HG02610 (cell line): ENCODE data around the gene WDR91.

Experiments
- ATAC-seq: cut with Tn5 transposase; IDR thresholded peaks from one replicate; pipeline ENCODE4 v1.9.1; 2021; ENCODE audit warnings: mild to moderate bottlenecking, moderate library complexity; ENCODE audit not compliant: unreplicated experiment

The WDR91 gene

DNA sequence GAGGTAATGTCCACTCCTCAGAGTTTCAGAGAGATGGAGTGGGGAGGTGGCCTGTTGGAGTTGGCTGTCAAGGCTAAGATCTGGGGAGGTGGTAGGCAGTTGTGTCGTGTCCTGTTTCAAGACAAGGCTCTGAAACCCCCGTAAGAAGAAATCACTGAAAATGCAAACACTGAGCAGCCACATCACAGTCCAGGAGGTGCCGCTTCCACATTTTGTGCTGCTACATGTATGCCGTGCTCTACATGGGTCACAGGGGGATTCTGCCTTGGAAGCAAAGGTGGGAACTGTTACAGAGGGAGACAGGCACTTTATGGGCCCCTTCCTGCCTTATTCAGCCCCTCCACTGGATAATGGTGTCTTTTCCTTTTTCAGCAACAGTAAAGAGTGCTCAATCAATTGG is 11.9 kb downstream of the WDR91 start:
- no peak for ATAC-seq

DNA sequence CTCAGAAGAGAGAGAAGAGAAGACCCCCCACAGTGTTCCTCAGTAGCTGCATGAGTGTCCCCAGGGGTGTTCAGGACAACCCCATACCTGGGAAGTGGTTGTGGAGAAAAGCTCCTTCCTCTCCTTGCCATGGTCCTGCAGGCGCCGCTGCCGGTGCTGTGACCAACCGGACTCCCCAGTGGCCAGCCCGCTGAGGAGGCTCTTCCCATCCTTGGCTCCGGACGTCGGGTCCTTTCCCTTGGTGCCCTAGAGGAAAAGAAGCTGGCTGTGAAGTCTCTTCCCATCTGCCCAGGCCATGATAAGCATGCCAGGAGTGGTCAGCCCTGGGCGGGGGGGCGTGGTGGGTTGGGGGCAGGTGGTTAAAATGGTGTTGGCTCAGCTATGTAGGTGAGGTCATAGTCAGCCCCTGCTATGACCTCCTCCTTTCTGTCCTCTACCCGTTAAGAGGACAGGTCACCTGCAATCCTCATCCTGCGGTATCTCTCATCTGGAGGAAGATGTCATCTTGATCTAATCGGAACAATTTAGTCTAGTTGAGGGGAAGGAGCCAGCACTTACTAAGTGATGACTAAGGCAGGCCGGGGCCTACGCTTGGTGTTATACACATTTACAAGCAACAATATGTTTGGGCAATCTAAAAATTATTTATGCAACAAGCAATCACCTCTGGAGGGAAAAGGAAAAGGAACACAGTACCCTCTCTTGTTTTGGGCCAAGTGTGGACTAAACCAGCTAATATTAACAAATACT is 13.2 kb downstream of the WDR91 start:
- no peak for ATAC-seq

DNA sequence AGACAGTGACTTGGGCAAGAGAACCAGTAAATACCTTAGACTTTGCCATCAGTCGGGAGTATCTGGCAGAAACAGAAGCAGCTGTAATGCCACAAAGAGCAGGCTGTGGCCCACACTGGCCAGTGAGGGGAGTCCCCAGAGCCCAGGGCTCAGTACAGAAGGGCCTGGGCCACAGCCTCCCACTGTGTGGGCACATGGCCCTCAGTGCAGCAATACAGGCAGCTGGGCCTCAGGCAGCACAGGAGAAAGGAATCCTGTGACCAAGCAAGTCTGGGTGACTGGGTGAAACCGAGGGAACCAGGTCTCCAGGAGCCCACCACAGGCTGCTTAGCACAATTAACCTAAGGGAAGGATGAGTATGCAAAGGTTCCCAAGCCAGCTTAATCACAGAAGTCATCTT is 14.0 kb downstream of the WDR91 start:
- no peak for ATAC-seq

DNA sequence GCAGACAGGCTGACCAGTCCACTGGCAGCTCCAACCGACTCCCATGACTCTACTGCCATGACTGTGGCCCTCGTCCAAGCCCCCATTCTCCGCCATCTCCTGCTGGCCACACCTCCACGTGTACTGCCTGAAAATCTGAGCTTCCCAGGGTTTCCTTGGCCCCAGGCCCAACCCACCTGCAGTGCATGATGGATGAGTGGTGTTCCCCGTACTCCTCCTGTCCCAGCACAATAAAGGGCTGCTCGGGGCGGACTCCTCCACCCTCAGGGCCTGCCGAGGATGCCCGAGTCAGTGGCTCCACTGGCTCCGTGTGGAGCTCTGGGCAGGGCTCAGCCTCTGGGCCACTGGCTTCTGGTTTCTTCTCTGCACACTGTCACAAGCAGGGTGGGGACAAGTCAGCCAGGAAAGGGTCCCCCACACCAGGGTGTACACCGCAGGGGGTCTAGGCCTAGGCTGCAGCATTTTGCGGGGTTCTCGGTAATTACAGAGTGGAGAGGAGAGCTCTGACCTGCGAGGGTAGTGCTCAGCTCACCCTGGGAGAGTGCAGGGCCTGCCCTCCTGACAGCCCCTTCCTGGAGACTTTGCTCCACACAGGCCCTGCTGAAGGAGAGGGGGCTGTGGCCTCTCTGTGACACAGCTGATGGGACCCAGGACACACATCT is 15.2 kb downstream of the WDR91 start:
- ATAC-seq: no peak

DNA sequence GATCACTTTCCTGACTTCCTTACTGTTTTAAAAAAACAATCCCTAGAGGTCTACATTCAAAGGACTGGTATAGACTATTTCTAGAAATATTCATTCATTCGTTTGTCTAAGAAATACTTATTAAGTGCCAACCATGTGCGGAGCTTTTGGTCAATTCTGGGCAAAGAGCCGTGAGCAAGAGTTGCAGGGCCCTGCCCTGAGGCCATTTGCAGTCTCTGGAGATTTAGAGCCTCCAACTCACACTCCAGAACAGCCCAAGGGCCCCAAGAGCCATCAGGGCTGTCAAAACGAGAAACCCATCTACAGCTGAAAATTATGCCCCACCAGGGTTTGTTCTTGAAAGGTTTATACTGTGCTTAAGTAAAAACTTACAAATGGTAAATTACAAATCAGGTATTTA is 16.2 kb downstream of the WDR91 start:
- no peak for ATAC-seq

- no peak for ATAC-seq
Measured at GRCh38 chr7:135194494-135195095, 16.7 kb downstream of the WDR91 start.

GRCh38 chr7:135193615-135194081 is 17.7 kb downstream of the WDR91 start:
- no peak for ATAC-seq

- no peak for ATAC-seq
Measured at GRCh38 chr7:135192914-135193536, 18.3 kb downstream of the WDR91 start.

DNA sequence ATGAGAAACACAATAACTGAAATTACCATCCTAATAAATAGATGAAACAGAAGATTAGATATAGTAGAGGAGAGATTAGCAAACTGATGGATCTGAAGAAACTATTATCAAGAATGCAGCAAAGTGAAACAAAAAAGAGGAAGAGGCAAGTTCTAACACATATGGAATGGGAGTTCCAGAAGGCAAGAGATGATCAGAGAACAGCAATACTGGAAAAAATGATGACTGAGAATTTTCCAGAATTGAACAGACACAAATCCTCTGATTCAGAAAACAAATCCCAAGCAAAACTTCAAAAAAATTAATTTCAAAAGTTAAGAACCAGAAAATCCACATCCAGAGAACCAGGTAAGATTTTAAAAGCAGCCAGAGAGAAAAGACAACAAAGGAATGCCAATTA is 20.6 kb downstream of the WDR91 start:
- ATAC-seq: no peak

DNA sequence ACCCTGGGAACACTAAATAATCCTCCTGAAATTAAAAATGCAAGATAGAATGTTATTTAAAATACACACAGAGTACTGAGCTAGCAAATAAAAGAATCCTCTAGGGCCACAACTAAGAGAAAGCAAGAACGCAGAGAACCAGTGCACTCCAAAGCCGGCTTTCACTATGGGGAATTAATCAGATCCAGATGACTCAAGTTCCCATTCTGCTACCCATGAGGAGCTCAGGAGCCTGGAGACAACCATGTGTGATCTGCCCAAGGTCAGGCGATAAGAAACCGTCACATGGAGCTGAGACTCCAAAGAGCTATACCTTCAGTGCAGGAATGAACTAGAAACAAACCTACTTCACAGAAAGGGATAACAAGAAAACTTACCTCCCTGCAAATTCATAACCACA is 21.4 kb downstream of the WDR91 start:
- ATAC-seq: no peak

DNA sequence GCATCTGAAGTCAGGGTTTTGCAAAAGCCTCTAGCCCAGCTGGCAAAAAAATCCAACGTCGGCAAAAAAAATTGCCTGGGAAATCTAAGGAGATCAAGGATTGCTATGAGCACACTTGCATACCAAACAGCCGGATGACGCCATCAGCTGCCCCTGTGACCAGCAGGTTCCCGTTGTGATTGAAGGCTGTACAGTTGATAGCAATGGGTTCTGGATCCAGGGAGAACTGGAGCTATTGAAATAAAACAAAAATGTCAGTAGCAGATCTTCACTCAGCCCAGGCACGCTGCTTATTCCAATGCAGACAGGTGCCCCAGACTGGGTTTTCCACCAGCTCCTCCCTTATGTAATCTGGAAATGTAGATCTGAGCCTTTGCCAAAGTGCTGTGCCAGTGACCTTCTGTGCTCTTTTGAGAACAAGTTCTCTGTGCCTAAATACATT is 22.1 kb downstream of the WDR91 start:
- no peak for ATAC-seq

- peak; percentile 63 for ATAC-seq
Measured at GRCh38 chr7:135188298-135188984, 22.9 kb downstream of the WDR91 start.

DNA sequence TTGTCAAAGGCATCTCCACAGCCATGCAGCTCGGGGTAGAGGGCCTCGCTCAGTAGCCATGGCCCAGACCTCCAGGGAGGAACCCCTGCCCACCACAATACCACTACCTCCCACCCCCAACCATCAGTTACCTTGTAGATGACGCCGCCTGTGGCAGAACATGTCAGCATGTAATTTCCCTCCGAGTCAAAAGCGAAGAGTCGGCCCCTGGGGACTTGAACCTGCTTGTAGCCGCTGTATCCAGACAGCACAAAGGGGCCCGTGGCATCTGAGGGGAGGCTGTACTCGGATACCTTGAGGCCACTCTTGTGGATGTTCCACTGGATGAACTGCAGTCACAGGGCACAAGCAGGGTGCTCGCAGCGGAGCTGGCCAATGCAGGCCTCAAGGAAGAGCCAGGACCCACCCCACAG is 24.5 kb downstream of the WDR91 start:
- ATAC-seq: peak; percentile 76

- ATAC-seq: no peak
Measured at GRCh38 chr7:135186261-135186540, 25.1 kb downstream of the WDR91 start.

DNA sequence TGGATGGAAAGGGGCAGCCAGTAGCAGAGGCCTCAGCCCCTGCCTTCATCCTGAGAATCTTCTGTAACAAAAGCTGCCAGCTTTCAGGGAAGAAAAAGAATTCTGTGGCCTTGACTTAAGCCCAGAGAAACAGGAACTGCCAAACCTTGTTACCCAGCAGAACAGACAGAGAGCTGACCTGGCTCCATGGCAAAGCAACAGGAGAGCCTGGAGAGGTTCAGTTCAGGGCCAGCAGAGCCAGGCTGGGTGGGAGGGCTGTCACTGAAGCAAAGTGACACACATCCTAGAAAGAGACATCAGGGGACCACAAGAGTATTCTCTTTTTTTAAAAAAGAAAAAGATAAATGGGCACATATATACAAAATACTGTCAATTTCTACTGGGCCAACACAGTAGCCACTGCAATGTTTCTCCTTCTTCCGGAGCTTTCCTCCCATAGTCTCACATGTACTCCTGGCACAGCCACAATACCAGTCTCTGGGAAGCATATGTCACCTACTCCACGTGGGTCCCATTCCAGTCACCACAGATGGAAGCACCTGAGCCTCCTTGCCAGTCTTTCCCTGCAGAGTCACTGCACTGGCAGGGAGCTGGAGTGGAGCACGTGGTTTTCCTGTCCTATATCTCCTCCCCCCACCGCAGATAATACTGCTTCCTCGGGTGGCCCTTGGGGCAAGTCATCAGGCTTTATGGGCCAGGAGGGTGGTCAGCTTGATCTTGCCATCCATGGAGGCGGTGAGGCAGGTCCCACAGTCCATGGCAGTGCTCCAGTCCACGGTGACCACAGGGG is 25.7 kb downstream of the WDR91 start:
- ATAC-seq: no peak

GRCh38 chr7:135184254-135184841 is 27.0 kb downstream of the WDR91 start:
- ATAC-seq: no peak

DNA sequence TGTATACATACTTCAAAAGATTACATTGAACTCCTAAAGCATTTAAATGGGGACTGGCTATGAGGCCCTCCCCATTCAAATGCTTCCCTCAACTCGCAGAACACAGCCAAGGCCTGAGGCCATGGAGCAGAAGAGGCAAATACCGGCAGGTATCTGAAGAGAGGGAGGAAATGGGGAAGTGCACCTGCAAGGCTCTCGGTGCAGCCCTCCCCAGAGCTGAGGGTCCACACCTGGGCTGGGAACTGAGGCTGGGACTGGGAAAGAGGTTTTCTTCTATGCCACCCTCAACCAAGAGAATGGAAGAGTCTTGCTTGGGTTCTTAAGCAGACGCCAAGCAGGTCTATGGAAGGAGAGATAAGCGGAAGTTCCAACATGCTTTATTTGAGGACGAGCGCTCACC is 27.8 kb downstream of the WDR91 start:
- ATAC-seq: no peak

DNA sequence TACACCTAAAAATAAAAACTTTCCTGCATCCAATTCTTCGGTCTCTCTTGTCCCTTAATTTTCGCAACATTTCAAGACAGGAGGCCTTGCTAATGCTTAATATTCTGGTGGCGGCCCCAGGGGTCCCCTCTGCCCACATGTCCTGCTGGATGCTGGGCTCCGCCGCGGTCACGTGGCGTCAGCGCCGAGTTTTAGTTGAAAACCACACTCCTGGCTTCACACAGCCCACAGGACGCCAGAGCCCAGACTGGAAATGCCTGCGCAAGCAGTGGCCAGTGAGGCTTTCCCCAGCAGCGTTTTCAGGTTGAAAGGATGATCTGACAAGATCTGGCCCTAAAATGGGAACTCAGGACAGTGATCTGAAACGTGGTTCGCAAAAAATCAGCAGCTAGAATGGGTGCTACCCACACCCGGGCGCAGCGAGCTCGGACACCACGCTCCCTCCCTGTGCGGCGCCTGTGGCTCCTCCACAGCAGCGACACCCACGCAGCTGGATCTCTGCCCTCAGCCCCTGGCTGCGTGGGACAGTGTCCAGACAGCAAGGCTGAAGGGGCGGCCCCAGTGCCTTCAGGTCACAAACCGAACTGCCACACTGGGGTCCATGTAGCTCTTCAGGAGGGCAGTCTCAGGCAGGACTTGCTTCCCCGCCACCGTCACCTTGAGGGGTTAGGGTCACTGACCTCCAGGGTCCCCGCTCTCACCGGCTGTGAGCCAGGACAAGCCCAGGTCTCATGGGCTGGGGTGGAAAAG is 29.2 kb downstream of the WDR91 start:
- ATAC-seq: no peak

DNA sequence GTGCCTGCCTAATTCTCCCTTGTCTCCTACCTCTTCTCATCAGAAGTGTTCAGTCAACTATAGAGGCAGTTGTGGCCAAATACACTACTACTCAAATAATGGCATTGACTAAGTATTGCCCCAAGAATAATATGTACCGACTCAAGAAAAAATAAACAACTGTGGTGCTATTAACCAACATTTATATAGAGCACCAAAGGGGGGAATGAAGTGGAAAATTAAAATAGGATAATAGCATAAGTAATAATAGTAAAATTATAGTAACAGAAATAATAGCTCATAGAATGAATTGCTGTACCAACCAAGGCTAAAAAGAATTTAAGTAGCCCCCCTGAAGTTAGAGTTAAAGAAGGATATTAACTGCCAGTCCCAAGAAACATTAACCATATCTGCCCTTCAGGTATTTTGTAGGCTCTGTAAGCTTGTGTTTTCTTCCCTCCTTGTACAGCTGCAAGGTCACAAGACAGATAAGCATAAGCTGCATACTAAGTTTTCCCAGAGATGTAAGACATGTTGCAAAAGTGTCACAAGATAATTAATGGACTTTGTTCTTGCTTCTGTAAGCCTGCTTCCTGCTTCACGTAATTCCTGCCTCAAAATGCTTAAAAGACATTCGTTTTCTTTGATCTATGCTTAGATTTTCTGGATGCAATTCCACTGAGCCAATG is 29.9 kb downstream of the WDR91 start:
- no peak for ATAC-seq
